ENCODE measurements around the gene NSMCE4A. TPM values are rescaled to one million over a fixed set of nuclear protein-coding genes. Genes with fewer than 3 reads are reported as not detected.

NSMCE4A gene
- total and polyA plus RNA-seq, 9 of the 15 experiments (the other 6 are each of a cell fraction or from before 2014, with no cell fraction given): 8.4 to 88.5 (median 46.4) TPM

- TF ChIP-seq KDM2B (CRISPR knock-in tag; IDR thresholded peaks at IDR 0.05) (no peak), ZKSCAN1 (IDR thresholded peaks at IDR 0.05; ENCODE audit: low read depth, low read length) (no peak)
Measured at GRCh38 chr10:121981346-121981745, 6.3 kb upstream of the NSMCE4A start (continued).

GRCh38 chr10:121978511-121978910 lies 3.5 kb upstream of the NSMCE4A start:
- in situ Hi-C loops (cut with MboI) (no loop called here), intact Hi-C loops (cut with micrococcal nuclease) (no loop called here)
- Histone ChIP-seq H2AFZ (ENCODE audit: low read depth, low read length) (no peak overlapping the region), H3K4me1 (replicated peaks in 1 of 2; ENCODE audit: control insufficient read depth in 2 of 2, insufficient read depth in 2 of 2, low read length in 2 of 2) (peaks cover 0 to 14% of the 10 kb centered on the region in 2 experiments; a peak in 3 of 5 replicates), H3K4me2 (ENCODE audit: insufficient read depth, low read length) (no peak overlapping the region), H3K36me3 (ENCODE audit: control insufficient read depth, insufficient read depth, low read length) (0 out of 3 replicates have a peak, but pooled peaks cover 1% of the 10 kb centered on the region), H3K9me3 (replicated peaks; ENCODE audit: control insufficient read depth, insufficient read depth, low read depth, low read length) (no peaks in the 10 kb centered on the region), H3K4me3 (no peak overlapping the region), H4K20me1 (replicated peaks; ENCODE audit: control insufficient read depth, insufficient read depth, low read length) (no peaks in the 10 kb centered on the region), H3K27ac (ENCODE audit: extremely low read depth, low read depth, low read length) (no peak overlapping the region), H3K27me3 (ENCODE audit: control insufficient read depth in 2 of 2, insufficient read depth in 2 of 2, low read length in 2 of 2) (no peaks in the 10 kb centered on the region), H3K9me1 (ENCODE audit: control insufficient read depth, insufficient read depth, low read length) (no peaks in the 10 kb centered on the region), H3K79me2 (ENCODE audit: control insufficient read depth, insufficient read depth, low read length) (peaks cover 11% of the 10 kb centered on the region), H3K9ac (ENCODE audit: insufficient read depth in 1 of 2, low read depth in 2 of 2, low read length in 2 of 2) (no peak overlapping the region)
- no TSS peak for BruUV-seq (replicated peaks)
- POLR2A ChIA-PET: no interaction called here
- WGBS (ENCODE audit: insufficient coverage, low coverage, missing lambda C conversion rate): 35% methylated on average over 7 of the region's 26 CpGs
- no peak for ATAC-seq
- FAIRE-seq: no peak
- no peak for TF ChIP-seq MTF1 (CRISPR knock-in tag; IDR thresholded peaks at IDR 0.05; ENCODE audit: borderline replicate concordance)
- no peak for TF ChIP-seq HCFC1 (IDR thresholded peaks at IDR 0.05; ENCODE audit: low read depth, low read length)
- no peak for TF ChIP-seq FOS (IDR thresholded peaks at IDR 0.05; ENCODE audit: extremely low read depth, insufficient read length)
- no peak for TF ChIP-seq ZHX1 (conservative IDR thresholded peaks at IDR 0.05; ENCODE audit: low read length)
- no peak for TF ChIP-seq SAP30 (IDR thresholded peaks at IDR 0.05; ENCODE audit: borderline replicate concordance, insufficient read depth, low read depth, low read length, poor library complexity, severe bottlenecking)
- no peak for TF ChIP-seq RBM22 (IDR thresholded peaks at IDR 0.05; ENCODE audit: low read depth, low read length, poor library complexity, severe bottlenecking)
- no peak for TF ChIP-seq ZNF785 (CRISPR knock-in tag; IDR thresholded peaks at IDR 0.05)
- TF ChIP-seq ZNF668 (CRISPR knock-in tag; IDR thresholded peaks at IDR 0.05): no peak
- TF ChIP-seq YY1 (IDR thresholded peaks at IDR 0.05; ENCODE audit: borderline replicate concordance in 1 of 3, control insufficient read depth in 1 of 3, extremely low read depth in 1 of 3, insufficient read depth in 3 of 3, insufficient read length in 1 of 3, insufficient replicate concordance in 2 of 3, low read depth in 1 of 3, low read length in 2 of 3): no peak
- no peak for DNase-seq (ENCODE audit: extremely low read depth in 1 of 4, low spot score in 3 of 4)
- CTCF ChIA-PET (ENCODE audit: low intra/inter-chr PET ratio): no interaction called here

Data from K562 (cell line).